Activated CD4-positive, CD25-positive, alpha-beta regulatory T cell (primary cell): ENCODE data around the gene POLR2H.

Experiments used
- DNase-seq, 4 experiments: peaks; one replicate each; lab custom pipeline; 2025; lab: John Stamatoyannopoulos, UW

The POLR2H gene

DNA sequence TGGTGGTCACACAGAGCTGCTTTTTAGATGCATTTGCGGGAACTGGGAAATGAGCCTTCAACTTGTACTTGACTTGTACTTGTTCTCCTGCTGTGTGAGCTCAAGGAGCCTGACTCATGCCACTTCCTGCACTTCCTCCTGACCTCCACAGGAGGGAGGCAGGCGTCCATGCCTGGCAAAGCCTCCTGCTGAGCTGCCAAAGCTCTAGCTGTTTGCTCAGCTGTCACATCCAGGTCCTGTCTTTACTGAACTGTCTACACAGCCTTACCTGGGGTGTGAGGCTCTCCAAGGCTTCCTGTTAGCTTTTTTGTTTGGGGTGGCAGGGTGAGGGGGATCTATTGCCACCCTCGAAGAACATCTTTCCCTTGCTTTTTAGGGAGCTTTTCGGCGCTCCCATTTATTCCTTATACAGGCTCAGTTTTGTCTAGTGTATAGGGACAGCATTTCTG, 10.1 kb downstream of the POLR2H start:
- peak in 2 of 4 experiments; percentile 6 to 30 for DNase-seq

DNA sequence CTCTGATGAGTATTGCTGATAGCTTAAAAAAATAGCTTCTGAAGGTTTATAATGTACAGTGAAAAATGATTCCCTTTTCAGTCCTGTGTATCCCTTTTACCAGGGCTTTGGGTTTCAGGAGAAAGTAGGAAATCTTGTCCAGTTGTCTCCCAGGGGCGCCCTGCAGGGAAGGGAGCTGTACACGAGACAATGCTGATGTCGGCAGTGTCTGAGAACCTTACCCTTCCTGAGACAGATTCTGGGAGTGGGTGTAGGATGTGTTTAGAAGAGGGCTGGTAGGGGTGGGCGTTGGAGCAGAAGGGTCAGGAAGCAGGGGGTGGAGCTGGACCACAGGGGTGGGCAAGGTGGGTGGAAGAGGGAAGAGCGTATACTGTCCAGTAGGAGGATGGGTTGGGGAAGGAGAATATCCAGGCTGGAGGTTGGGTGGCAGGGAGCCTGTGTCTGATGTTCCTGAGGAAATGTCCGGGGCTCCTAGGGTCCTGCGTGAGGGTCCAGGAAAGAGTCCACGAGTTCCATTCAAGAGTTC, 10.8 kb downstream of the POLR2H start:
- no peak for DNase-seq

DNA sequence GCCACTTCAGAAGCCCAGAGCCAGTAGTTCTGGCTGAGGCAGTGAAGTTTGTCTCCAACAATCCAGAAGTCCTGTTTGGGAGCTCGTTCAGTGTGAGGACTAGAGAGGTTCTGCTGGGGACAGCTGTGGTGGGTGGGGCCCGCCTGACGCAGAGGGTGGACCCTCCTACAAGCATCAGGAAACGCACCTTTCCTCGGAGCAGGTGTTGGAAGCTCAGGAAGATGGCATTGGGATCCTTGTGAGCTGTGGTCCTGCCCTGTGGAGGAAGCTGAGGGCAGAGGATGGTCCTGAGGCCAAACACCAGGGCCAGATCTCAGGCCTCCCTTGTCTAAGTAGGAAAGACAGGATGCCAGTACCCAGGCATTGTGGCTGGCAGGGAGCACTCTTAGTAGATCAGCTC, 11.4 kb downstream of the POLR2H start:
- no peak for DNase-seq

DNA sequence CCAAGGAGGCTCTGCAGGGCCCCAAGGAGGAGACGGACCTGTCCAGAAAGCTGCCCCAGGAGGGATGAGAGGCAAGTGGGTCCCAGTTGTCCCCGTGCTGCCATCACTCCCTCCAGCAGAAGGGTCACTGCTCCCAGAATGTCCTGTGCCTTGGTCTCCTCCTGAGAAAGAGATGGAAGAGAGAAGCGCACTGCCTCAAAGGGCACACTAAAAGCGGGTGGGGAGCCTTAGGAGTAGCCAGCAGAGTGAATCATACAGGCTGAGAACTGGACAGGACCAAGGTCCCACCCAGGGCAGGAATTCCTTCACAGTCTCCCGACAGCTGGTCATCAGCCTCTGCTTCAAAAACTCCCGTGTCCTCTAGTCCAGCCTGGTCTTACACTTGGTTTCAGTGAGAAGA, 11.9 kb downstream of the POLR2H start:
- no peak for DNase-seq

DNA sequence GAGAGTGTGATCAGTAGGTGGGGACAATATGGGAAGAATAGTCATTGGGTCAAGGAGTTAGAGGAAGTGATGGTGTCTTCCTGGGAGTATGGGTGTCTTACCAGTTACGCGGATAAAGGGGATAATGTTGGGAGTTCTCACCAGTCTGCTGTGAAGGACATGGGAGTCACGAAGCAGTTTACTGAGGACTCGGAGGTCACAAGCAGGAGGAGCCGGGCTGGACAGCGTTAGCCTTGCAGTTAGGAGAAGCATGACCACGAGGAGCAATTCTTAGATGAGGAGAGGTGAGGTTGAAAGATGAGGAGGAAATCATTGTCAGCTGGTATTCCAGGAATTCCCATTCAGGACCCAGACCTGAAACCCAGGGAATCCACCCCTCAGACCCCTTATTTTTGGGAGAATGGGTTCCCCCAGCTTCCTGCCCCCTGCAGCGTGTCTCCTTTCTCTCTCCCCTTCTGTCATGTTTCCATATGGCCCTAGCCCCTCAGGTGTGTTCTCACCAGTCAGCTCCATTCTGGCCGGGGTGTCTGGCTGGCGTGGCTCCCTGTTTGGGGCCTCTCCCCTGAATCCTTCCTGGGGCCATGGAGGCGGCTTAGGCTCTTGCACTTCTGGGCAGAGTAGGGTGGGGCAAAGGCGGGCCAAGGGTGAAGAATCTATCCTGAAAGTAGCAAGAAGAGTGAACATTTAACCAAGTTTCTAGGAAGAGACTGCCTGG, 14.4 kb downstream of the POLR2H start:
- no peak for DNase-seq

DNA sequence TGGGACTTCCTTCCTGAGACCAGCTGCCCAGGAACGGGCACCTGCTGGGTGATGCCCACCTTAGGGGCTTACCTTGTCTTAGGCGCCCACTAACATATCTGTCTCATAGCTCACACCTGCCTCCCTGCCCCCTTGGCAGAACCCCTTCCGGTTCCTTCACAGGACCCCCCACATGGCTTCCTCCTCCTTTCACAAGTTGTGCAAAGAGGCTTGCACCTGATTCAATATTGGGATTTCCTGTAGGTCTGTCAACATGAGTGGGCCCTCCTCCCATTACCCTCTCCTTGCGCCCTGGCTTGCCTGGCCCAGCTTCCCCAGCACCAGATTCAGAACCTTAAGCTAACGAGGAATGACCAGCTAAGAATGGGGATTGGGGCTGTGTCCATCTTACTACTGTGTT, 15.9 kb downstream of the POLR2H start:
- no peak for DNase-seq

DNA sequence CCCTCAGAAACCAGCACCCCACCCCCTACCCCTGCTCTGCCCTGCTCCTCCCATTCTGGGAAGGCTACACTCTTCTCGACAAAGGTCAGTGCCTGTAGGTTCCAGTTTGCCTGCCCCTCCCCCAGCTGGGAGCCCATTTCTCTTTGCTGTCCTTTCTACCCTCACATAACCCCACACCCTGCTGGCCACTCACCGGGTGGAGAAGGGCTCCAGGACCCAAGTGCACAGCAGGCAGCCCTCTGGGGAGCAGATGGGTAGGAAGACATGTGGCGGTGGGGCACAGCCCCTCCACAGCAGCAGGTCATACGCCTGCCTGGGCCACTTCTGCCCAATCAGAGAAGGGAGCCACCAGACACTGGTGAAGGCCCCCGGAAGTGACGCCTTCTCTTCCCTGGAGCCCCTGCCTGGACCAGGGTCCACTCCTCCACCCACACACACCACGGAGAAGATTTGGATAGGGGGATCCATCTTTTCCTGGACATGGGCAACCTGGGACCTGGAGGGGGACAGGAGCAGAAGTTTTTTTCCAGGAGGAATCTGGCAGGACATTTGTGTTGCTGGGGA, 16.5 kb downstream of the POLR2H start, which contains the start of gene THPO:
Gene THPO, minus strand, starts transcription at position 326 of the 564 bp plus-strand sequence. CDS start 1,948 bp downstream, outside the sequence.
- no peak for DNase-seq

DNA sequence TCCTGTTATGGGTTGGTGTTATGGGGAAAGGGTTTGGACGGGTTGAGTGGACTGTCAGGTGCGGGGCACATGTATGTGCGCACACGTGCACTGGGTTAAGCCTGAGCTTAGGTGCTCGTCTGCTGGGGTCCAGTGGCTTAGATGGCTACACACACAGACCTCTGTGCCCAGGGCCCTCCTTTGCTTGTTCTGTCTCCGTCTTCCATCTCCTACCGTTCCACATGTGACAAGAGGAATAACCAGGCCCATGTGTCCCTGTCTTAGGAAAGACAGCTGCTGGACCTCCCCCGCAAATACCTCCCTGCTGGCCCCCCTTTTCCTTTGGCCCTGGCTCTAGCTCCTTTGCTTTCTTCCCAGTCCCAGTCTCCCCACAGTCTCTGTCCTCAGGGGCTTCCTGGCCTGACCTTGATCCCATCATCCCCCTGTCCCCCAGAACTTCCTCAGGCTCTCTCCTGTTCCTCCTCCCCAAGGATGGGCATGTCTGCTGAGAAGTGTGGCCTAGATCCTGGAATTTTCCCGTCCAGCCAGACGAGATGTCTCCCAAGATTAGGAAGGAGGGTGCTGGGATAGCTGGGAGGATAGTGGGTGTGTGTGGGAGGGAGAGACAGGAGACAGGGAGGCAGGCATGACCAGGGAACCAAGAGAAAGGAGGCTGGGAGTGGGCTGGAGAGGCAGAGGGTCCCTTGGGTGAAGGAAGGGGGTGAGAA, 17.3 kb downstream of the POLR2H start:
- no peak for DNase-seq

DNA sequence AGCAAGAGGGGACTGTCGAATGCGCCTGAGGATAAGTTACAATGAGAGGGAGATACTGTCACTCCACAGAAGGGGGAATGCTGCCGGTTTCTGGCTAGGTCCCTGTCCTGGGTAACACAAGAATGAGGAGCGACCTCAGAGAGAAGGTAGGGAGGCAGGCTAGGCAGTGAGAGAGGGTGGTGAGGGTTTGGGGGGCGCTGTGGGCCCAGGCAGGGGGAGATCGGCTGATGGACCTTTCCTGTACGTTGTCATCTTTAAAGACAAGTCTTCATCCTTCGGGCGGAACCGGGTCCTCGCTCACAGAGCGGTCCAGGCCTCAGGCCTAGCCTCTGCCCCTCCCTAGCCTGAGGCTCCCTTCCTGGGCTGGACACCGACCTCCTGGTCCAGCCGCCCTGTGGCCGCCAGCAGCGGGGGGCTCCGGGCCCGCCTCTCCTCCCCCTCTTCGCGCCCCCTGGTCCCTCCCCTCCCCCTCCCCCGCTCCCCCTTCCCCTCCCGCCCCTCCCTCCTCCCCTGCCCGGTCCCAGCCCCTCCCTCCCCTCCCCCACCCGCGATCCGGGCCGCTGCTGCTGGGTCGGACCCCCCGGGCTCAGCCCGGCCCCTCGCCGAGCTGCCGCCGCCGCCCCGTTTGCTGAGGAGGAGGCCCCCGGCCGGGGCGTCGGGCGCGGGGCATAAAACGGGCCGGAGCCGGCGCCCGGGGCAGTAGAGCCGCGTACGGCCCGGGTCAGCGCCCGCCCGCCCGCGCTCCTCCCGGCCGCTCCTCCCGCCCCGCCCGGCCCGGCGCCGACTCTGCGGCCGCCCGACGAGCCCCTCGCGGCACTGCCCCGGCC, 18.1 kb downstream of the POLR2H start, which contains the start of gene CHRD:
Gene CHRD, plus strand, starts transcription at position 697 of the 827 bp plus-strand sequence. CDS start 265 bp downstream, outside the sequence.
- DNase-seq = no peak

DNA sequence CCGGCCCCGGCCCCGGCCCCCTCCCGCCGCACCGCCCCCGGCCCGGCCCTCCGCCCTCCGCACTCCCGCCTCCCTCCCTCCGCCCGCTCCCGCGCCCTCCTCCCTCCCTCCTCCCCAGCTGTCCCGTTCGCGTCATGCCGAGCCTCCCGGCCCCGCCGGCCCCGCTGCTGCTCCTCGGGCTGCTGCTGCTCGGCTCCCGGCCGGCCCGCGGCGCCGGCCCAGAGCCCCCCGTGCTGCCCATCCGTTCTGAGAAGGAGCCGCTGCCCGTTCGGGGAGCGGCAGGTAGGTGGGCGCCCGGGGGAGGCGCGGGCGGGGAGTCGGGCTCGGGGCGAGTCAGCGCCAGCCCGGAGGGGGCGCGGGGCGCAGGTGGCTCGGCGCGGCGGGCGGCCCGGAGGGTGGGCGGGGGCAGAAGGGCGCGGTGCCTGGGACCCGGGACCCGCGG, 18.7 kb downstream of the POLR2H start:
- DNase-seq = no peak

DNA sequence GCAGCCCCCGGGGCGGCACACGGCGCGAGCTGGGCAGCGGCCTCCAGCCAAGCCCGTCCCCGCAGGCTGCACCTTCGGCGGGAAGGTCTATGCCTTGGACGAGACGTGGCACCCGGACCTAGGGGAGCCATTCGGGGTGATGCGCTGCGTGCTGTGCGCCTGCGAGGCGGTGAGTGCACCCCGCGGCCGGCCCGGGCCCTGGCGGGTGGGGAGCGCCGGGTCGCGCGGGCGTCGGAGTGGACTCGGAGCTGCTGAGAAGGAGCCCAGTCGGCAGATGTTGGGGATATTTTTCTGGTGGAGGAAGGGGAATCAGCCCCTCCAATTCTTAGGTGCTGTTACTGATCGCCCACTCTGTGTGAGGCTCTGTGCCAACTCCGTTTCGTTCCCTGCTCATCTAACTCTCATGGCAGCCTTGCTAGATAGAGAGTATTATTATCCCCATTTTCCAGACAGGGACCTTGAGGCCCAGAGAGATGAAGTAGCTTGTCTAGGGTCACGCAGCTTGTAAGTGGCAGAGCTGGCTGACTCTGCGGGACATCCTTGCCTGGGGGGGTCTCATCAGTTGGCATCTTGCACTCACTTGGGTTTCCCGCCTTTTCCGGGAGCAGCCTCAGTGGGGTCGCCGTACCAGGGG, 19.2 kb downstream of the POLR2H start:
- no peak for DNase-seq

DNA sequence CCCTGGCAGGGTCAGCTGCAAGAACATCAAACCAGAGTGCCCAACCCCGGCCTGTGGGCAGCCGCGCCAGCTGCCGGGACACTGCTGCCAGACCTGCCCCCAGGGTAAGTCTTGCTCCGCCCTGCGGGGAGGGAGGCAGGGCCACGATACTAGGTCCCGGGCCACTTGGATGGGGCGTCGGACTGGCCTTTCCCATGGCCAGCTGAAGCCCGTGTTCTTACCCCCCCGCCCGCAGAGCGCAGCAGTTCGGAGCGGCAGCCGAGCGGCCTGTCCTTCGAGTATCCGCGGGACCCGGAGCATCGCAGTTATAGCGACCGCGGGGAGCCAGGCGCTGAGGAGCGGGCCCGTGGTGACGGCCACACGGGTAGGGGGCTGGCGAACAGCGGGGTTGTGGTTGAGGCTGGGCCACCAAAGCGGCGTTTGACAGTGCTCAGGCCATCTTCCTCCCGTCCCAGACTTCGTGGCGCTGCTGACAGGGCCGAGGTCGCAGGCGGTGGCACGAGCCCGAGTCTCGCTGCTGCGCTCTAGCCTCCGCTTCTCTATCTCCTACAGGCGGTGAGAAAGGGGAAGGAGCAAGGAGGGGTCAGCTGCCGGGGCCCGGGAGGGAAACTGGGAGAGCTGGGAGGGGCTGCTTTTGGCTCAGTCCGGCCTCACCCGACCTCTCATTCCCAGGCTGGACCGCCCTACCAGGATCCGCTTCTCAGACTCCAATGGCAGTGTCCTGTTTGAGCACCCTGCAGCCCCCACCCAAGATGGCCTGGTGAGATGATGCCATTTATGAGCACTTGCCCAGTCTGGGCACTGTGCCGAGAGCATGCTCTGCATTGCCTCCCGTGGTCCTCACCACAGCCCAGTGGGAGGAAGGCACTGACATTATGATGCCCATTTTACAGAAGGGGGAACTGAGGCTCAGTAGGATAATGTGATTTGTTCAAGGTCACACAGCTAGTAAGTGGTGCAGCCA, 20.0 kb downstream of the POLR2H start:
- DNase-seq = no peak

DNA sequence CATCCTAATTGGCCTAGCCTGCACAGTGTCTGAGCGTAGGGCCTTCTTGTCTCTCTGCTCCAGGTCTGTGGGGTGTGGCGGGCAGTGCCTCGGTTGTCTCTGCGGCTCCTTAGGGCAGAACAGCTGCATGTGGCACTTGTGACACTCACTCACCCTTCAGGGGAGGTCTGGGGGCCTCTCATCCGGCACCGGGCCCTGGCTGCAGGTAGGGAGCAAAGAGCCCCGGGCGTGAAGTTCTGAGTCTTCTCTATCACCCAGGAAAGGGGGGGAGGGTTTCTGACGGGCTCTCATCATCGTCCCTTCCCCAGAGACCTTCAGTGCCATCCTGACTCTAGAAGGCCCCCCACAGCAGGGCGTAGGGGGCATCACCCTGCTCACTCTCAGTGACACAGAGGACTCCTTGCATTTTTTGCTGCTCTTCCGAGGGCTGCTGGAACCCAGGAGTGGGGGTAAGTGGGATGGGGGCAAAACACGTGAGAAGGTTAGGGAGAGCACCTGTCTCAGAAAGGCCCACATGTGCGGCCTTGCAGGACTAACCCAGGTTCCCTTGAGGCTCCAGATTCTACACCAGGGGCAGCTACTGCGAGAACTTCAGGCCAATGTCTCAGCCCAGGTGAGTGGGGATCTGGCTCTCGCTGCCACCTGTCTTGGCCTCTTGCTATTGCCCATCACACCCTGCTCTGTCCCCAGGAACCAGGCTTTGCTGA, 21.0 kb downstream of the POLR2H start:
- DNase-seq = no peak

DNA sequence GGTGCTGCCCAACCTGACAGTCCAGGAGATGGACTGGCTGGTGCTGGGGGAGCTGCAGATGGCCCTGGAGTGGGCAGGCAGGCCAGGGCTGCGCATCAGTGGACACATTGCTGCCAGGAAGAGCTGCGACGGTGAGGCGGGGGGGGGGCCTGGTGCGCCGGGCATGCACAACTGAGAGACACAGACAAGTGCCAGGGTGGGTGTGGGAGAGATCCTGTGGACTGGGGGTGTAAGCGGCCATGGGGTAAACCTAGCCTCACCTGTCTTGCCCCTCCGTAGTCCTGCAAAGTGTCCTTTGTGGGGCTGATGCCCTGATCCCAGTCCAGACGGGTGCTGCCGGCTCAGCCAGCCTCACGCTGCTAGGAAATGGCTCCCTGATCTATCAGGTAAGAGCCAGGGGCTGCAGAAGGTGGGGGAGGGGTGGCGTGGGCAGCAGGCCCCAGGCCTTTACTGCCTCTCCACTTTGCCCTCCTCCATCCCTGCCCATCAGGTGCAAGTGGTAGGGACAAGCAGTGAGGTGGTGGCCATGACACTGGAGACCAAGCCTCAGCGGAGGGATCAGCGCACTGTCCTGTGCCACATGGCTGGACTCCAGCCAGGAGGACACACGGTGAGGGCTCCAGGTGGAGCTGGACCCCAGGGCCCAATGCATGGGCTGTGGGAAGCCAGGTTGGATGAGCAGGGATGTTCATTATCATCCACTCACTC, 21.7 kb downstream of the POLR2H start:
- no peak for DNase-seq

DNA sequence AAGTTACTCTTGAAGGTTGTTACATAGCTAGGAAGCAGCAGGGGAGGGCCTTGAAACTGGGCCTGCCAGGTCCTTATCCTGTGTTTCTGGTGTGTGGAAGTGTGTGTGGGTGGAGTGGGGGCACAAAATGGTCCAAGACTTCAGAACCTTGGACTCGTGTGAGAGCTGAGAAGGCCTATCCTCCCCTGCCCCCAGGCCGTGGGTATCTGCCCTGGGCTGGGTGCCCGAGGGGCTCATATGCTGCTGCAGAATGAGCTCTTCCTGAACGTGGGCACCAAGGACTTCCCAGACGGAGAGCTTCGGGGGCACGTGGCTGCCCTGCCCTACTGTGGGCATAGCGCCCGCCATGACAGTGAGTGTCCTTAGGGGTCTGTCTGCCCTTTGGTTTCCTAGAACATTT, 22.8 kb downstream of the POLR2H start:
- DNase-seq = no peak

DNA sequence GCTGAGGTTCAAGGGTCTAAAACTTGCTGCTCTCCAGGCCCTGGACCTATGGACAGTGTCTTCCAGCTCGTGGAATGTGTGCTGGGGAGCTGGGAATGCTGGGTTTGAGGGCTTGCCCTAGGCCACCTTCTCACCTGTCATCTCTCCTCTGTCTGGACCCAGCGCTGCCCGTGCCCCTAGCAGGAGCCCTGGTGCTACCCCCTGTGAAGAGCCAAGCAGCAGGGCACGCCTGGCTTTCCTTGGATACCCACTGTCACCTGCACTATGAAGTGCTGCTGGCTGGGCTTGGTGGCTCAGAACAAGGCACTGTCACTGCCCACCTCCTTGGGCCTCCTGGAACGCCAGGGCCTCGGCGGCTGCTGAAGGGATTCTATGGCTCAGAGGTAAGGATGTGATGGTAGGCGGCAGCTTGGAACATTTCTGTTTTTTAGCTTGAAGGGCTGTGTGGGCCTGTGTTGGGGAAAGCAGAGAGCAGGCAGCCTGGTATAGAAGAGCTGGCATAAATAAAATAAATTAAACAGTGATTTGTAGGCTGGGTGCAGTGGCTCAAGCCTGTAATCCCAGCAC, 23.4 kb downstream of the POLR2H start:
- no peak for DNase-seq

DNA sequence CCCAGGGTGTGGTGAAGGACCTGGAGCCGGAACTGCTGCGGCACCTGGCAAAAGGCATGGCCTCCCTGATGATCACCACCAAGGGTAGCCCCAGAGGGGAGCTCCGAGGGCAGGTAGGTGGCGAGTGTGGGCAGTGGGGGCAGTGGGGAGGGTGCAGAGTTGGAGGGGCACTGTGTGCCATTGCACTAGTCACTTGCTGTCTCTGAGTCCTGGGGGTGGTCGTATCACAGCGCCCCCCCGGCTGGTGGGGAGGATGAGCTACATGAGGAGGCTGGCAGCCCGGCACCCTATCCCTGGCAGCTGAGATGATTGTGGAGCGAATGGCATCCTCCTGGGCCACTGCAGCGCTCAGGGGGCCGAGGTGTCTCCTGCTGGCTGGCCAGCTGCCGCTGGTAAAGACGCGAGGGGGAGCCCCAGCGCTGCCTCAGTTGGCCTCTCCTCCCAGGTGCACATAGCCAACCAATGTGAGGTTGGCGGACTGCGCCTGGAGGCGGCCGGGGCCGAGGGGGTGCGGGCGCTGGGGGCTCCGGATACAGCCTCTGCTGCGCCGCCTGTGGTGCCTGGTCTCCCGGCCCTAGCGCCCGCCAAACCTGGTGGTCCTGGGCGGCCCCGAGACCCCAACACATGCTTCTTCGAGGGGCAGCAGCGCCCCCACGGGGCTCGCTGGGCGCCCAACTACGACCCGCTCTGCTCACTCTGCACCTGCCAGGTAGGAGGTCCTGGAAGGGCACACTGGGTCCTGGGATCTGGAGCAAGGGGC, 24.7 kb downstream of the POLR2H start:
- no peak for DNase-seq
